Body of pancreas (tissue), 4 donors: ENCODE measurements around the gene ENO4. TPM values are rescaled to one million over a fixed set of nuclear protein-coding genes. Genes with fewer than 3 reads are reported as not detected.

Experiments
- ATAC-seq: fragments of 150-250 bp; one replicate; pipeline ENCODE4 v1.9.1; 2016
- DNase-seq, 4 donors: peaks; one replicate each; pipeline ENCODE4 v3.0.0-alpha.2; 2019
- H3K27ac ChIP-seq, 4 donors: fragments of 200-600 bp; sonication (generic); 1 replicate in 3 of 4; 2 replicates in 1 of 4; pipeline versions ENCODE4 v1.5.1 to v1.6.1; 2016 to 2019; ENCODE audit warnings: mild to moderate bottlenecking in 1 of 4, mixed read lengths in 1 of 4, moderate library complexity in 1 of 4
- H3K27me3 ChIP-seq, 2 donors: fragments of 200-600 bp; sonication (generic); one replicate each; pipeline ENCODE4 v1.6.0; 2016; ENCODE audit warnings: mild to moderate bottlenecking in 1 of 2
- H3K36me3 ChIP-seq, 2 donors: fragments of 200-600 bp; sonication (generic); replicated peaks in 1 of 2; 2 replicates each; pipeline ENCODE4 v1.5.1; 2016; ENCODE audit warnings: low read depth in 2 of 2; ENCODE audit not compliant: insufficient read depth in 1 of 2
- H3K4me1 ChIP-seq: fragments of 200-600 bp; sonication (generic); one replicate; pipeline ENCODE4 v1.6.0; 2016
- H3K4me3 ChIP-seq, 2 donors: fragments of 200-600 bp; sonication (generic); 1 replicate in 1 of 2; 2 replicates in 1 of 2; pipeline ENCODE4 v1.5.1; 2016 to 2019
- H3K9me3 ChIP-seq, 3 donors: fragments of 200-600 bp; sonication (generic); 1 replicate in 2 of 3; 2 replicates in 1 of 3; pipeline ENCODE4 v1.5.1; 2016
- CTCF ChIP-seq, 7 experiments: fragments of 450-650 bp in 4 of 7; fragments of 200-600 bp in 3 of 7; sonication (generic) in 3 of 7; IDR thresholded peaks; one replicate each; pipeline ENCODE4 v1.5.1; 2016 to 2019; ENCODE audit warnings: antibody characterized with exemption in 7 of 7
- POLR2A ChIP-seq, 3 donors: fragments of 450-650 bp; IDR thresholded peaks; one replicate each; pipeline ENCODE4 v1.6.1; 2016; ENCODE audit warnings: antibody characterized with exemption in 3 of 3, mild to moderate bottlenecking in 2 of 3
- WGBS, 2 donors: methylation state at CpG; one replicate each; pipeline ENCODE4 v1.1.5; 2017; 5-methylcytosine and 5-hydroxymethylcytosine counted together
- intact Hi-C: fragments of 100-400 bp; cut with DNase I; formaldehyde crosslinking; loops from one replicate; pipeline ENCODE4 v1.15.1; 2023
- total RNA-seq, 2 donors: library from RNA; depleted of rRNA; stranded (reverse); fragments of >200 nt; gene quantifications; one replicate each; pipeline ENCODE4 v1.1.0, GENCODE V29; 2016

Gene ENO4
- total RNA-seq, 2 donors from 2014 or later: 1.0 TPM; not detected in 1

- no peak overlapping the region for H3K4me3 ChIP-seq
- ATAC-seq (no peak), DNase-seq (no peak)
- no peaks in the 10 kb centered on the region for H3K9me3 ChIP-seq
- no peaks in the 10 kb centered on the region for H3K27me3 ChIP-seq
- H3K27ac ChIP-seq: no peak overlapping the region
- TF ChIP-seq POLR2A (IDR thresholded peaks at IDR 0.05) (no peak), CTCF (IDR thresholded peaks at IDR 0.05) (no peak)
- intact Hi-C loops: no loop called here
- peaks cover 13% of the 10 kb centered on the region for H3K4me1 ChIP-seq
- peaks cover 0 to 4% of the 10 kb centered on the region in 2 donors for H3K36me3 ChIP-seq
- WGBS, 2 donors: 82 to 92% methylated on average over 4 of the region's 4 CpGs
These were observed 37.5 kb downstream of the ENO4 start for GRCh38 chr10:116886772-116887171.

- peaks cover 13% of the 10 kb centered on the region for H3K4me1 ChIP-seq
- H3K9me3 ChIP-seq: no peaks in the 10 kb centered on the region
- no peak overlapping the region for H3K4me3 ChIP-seq
- DNase-seq: peak; percentile 66 to 76 (median 72)
- ATAC-seq: peak; percentile 94
- intact Hi-C loops: no loop called here
- H3K27me3 ChIP-seq: no peaks in the 10 kb centered on the region
- TF ChIP-seq CTCF (IDR thresholded peaks at IDR 0.05) (no peak), POLR2A (IDR thresholded peaks at IDR 0.05) (no peak)
- peaks cover 0 to 4% of the 10 kb centered on the region in 2 donors for H3K36me3 ChIP-seq
- peak overlapping the region in 3 of 4 donors; percentile 33 to 35 (median 34) for H3K27ac ChIP-seq
- 49 to 61% methylated on average over 7 of the region's 7 CpGs for WGBS, 2 donors
These were observed 39.2 kb downstream of the ENO4 start for GRCh38 chr10:116888380-116889055.

GRCh38 chr10:116889066-116889465 is 39.8 kb downstream of the ENO4 start:
- H3K27me3 ChIP-seq: no peaks in the 10 kb centered on the region
- no peaks in the 10 kb centered on the region for H3K9me3 ChIP-seq
- DNase-seq (no peak), ATAC-seq (no peak)
- H3K4me1 ChIP-seq: peaks cover 13% of the 10 kb centered on the region
- WGBS, 2 donors: 87 to 92% methylated on average over 3 of the region's 3 CpGs
- TF ChIP-seq CTCF (IDR thresholded peaks at IDR 0.05) (no peak), POLR2A (IDR thresholded peaks at IDR 0.05) (no peak)
- no peak overlapping the region for H3K4me3 ChIP-seq
- intact Hi-C loops: no loop called here
- H3K36me3 ChIP-seq: peaks cover 0 to 4% of the 10 kb centered on the region in 2 donors
- peak overlapping the region in 3 of 4 donors; percentile 33 to 35 (median 34) for H3K27ac ChIP-seq

GRCh38 chr10:116891208-116891607 is 41.9 kb downstream of the ENO4 start:
- H3K4me1 ChIP-seq: peaks cover 13% of the 10 kb centered on the region
- DNase-seq (peak in 1 of 4 donors; percentile 20), ATAC-seq (no peak)
- no peaks in the 10 kb centered on the region for H3K9me3 ChIP-seq
- H3K36me3 ChIP-seq: no peaks in the 10 kb centered on the region
- no peak overlapping the region for H3K4me3 ChIP-seq
- 52 to 83% methylated on average over 7 of the region's 7 CpGs for WGBS, 2 donors
- intact Hi-C loops: no loop called here
- no peaks in the 10 kb centered on the region for H3K27me3 ChIP-seq
- no peak overlapping the region for H3K27ac ChIP-seq
- TF ChIP-seq CTCF (IDR thresholded peaks at IDR 0.05): no peak
- TF ChIP-seq POLR2A (IDR thresholded peaks at IDR 0.05): no peak
